GM19468 (cell line): ENCODE results near the gene ARNT2.

ENCODE experiments used
- ATAC-seq: cut with Tn5 transposase; IDR thresholded peaks from one replicate; pipeline ENCODE4 v1.9.1; 2021; ENCODE audit warnings: mild to moderate bottlenecking, moderate library complexity, moderate number of reproducible peaks; ENCODE audit not compliant: unreplicated experiment; ENCODE audit errors: extremely low read depth

ARNT2 gene

DNA sequence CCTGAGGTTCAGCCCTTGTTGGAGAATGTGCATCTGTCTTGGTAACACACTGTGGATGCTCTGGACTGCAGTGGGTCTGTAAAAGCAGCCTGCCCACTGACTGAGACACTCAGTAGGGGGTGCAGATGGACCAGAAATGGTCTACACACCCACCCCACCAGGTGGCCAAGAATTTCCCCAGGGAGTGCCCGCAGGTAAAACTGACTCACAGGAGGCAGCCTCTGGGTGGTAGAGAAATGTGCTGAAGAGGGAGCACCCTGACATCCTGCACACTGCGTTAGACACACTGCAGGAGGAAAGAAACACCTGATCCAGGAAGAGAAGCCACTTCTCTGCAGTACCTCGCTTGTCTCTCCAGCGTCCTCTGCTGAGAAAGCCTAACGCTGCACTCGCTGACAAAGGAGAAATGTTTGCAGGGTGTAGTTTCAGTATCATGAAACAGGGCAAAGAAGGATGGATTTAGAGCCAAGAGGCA is 181.4 kb downstream of the ARNT2 start:
- no peak for ATAC-seq

DNA sequence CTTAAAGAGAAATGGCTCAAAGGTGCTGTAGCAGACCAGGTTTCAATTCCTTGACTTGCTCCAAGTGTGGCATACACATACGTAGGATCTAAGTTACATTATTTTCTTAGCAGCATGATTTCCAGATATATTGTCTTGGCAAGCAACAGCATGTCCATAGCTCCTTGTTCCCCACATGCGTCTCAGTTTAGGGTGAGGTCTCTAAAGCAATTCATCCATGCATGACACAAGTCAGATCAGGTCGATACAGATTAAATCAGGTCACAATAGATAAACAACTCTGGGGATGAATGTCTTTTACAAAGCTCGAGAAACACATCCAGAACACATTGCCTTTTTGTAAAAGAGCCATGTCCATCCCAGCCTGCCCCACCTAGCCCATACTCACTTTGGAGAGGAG is 182.0 kb downstream of the ARNT2 start:
- no peak for ATAC-seq

- ATAC-seq, result no peak
These were observed 182.8 kb downstream of the ARNT2 start for GRCh38 chr15:80587007-80587406.

DNA sequence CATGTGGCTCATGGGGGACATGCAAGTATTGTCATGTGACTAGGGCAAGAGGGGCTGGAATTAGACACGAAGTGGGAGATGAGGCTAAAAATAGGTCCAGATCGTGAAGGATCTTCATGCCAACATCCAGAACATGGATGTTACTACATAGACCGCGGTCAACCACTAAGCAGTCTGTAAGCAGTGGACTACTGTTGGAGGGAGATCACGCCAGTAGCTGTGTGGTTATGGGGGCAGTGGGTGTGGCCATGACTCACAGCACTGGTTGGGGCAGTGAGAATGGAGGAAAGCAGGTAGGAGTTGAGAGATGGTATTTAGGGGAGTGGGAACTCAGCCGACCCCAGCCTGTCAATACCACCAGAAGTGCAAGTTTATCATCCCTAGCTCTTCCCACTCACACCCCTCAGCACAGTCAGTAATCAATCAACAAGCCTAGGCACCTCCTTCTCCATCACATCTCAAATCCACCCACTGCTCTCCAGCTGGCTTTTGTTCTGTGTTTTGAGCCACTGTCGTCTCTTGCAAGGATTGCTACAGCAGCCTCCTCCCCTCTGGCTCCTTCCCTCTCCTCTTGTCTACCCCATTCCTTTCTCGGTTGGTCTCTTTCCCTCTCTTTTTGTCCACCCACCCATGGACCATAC is 183.8 kb downstream of the ARNT2 start:
- no peak for ATAC-seq

- no peak for ATAC-seq
These were observed 184.6 kb downstream of the ARNT2 start for GRCh38 chr15:80588801-80589200.

GRCh38 chr15:80590761-80591355 is 186.7 kb downstream of the ARNT2 start:
- no peak for ATAC-seq

DNA sequence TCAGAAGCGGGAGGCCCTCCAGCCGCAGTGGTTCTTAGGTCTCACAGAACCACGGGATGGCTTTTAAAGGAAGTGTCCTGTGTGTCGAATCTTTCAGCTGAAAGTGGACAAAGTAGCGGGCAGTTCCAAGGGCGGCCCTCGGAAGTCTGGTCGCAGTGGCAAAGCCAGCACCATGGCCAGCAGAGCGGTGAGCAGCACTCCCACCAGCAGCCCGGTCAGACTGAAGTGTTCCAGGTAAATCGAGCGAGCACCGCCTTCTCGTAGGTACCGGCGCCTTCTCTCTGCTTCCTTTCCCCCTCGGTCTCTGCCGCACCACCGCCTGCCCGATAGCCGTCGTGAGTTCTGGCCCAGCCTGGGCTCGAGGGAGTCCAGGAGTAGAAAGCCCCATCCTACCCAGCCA is 187.3 kb downstream of the ARNT2 start:
- no peak for ATAC-seq

GRCh38 chr15:80591938-80592825 is 188.0 kb downstream of the ARNT2 start:
- no peak for ATAC-seq

- no peak for ATAC-seq
These were observed 189.4 kb downstream of the ARNT2 start for GRCh38 chr15:80593486-80594030.

DNA sequence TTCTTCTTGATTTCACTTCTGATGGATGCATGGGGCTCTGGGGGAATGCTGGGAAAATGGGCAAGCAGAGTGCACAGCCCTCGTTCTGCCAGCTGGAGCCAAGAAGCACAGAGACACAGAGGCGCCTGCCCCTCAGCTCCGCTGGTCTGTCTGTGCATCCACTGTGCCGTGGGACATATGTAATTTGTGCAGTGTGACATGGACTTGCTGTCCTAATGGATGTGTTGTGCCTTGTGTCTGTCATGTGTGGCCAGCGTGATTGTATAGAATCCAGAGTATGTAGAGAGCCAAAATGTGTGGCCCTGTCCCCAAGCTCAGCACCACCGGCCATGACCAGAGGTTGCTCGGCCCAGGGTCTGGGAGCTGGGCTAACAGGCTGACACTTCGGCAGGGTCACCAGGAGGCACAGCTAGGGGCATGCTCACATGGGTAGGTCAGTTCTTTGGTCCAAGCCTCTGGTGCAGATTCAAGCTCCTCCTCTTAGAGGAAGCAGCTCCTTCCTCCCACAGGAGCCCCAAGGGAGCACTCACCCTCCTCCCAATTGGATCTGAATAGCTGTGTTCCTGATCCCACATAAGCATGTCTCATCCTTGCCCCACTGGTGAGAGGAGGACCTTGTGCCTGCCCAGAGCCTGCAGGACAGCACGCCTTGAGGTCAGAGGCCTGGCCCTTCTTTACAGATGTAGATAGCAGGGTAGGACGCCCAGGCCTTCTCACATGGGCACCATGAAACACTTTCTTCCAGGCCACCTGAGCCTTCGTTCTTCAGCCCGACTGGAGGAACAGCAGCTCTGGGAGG is 190.1 kb downstream of the ARNT2 start:
- no peak for ATAC-seq

- no peak for ATAC-seq
These were observed 191.2 kb downstream of the ARNT2 start for GRCh38 chr15:80595396-80595795.

- ATAC-seq, result no peak
These were observed 192.4 kb downstream of the ARNT2 start for GRCh38 chr15:80596521-80596976.

DNA sequence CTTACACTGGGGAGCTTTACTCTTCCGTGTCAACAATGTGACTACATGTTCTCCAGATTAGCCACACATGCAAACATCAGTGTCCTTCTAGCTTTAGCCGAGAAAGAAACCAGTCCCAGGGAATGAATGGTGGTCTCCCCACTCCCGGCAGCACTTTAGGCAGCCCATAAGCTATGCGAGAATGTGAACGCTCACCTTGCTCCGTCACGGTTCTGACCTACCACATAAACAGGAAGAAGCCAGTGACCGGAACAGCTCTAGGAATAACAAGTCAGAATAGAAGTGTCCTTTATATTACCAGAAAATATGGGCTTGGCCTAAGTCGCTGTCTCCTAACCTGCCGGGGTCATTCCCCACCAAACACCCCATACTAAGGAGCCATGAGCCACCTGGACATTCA is 192.9 kb downstream of the ARNT2 start:
- ATAC-seq, result no peak

- no peak for ATAC-seq
These were observed 195.2 kb downstream of the ARNT2 start for GRCh38 chr15:80599359-80599758.

GRCh38 chr15:80600626-80601025 is 196.4 kb downstream of the ARNT2 start:
- no peak for ATAC-seq

- no peak for ATAC-seq
These were observed 197.1 kb downstream of the ARNT2 start for GRCh38 chr15:80601256-80601655.

DNA sequence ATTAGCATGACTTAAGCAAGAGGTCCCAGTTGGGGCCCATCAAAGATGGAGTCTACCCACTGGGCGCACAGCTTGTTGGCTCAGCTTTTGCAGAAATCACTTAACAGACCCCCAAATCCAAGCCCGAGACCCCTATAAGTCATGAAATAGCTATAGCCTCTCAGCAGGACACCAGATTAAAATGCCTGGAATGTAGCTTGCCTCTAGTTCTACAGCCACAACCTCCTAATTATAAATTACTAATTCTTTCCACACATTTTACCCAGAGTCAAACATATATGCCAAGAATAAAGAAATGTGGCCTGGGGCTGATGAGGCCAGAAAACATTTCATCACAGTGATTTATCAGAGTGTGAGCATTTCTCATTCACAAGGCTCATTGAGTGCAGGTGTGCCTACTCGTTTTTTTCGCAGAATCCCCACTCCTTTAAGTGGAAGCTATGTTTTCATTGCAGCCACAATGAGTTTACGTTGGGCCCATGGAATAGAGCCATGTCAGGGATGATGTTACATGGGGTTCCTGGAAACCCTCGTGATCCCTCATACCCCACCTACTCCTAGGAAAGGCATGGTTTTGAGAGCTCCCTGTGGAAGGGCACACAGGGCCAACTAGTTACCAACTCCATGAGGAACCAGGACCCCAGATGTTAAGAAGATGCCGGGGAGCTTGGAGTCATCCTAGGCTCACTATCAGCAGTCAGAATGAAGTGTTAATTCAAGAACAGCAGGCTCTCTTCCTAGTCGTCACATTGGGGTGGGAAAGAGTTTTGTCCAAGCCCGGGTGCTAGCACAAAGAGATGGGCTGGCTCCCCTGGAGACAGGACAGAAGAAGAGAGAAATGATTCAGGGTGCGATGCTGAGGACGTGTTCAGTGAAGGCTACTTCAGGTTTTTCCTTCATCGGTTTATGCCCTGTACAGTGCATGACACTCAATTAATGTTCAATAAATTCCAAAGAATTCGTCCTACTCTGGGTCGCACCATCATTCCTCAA is 200.7 kb downstream of the ARNT2 start:
- no peak for ATAC-seq

- no peak for ATAC-seq
These were observed 201.5 kb downstream of the ARNT2 start for GRCh38 chr15:80605591-80606150.
